Stimulated activated CD4-positive, alpha-beta T cell treated with anti-CD3 and anti-CD28 coated beads, Interleukin-12 subunit alpha, Interleukin-12 subunit beta, amount 100 ng/mL, for 24 hours (primary cell): ENCODE results near the gene OR10V1.

Experiments used
- DNase-seq, 2 experiments: peaks; one replicate each; pipeline ENCODE4 v3.0.0-alpha.2; 2020; ENCODE audit warnings: low read depth in 2 of 2

OR10V1 gene, protein sequence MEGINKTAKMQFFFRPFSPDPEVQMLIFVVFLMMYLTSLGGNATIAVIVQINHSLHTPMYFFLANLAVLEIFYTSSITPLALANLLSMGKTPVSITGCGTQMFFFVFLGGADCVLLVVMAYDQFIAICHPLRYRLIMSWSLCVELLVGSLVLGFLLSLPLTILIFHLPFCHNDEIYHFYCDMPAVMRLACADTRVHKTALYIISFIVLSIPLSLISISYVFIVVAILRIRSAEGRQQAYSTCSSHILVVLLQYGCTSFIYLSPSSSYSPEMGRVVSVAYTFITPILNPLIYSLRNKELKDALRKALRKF

DNA sequence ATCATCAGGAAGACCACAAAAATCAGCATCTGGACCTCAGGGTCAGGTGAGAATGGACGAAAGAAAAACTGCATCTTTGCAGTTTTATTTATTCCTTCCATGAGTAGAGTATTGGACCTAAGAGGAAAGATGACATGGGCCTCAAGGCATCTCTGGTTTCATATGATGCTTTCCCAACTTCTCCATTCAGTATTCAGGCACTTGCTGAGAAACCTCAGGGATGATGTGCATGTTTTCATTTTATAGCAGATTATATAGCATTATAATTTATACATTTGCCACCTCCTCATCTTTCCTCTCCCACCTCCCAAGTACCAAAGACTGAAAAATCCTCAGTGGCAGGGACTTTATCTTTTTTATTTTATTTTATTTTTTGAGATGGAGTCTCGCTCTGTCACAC is at the start of gene OR10V1:
OR10V1 (minus strand) TSS at position 101 of the 400 bp plus-strand sequence; CDS start at position 101, 0 bp downstream.
- no peak for DNase-seq

DNA sequence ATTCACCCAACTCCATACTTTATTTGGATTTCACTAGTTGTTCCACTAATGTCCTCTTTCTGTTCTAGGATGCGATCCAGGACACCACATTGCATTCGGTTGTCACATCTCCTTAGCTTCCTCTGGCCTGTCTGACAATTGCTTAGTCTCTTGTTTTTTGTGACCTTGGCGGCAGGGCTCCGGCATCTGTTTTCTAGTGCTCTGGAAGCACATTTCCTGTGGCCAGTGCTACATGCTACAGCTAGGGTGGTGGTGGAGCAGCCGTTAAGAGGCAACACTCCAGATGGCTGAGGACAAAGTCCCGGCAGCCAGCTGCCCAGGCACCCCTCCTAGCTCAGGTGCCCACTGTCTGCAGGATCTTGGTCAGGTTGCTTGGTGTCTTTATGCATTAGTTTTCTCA is 48.3 kb upstream of the OR10V1 start:
- DNase-seq: no peak

DNA sequence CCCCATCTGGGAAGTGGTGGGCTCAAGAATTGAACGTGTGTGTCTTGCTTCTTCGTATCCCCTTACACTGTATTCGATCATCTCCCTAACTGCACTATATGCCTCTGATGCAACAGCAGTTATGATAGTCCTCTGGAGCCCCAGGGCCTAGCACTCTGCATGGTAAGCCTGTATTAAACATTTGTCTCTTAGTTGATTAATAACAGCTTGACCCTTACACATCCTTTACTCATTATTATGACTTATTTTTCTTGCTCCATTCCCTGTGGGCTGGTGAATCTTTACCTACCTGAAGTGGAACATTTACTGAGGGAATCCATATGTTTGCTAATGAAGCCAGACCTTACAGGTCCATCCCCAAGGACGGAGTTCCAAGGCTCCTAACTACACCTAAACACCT is 47.1 kb upstream of the OR10V1 start:
- DNase-seq: no peak

DNA sequence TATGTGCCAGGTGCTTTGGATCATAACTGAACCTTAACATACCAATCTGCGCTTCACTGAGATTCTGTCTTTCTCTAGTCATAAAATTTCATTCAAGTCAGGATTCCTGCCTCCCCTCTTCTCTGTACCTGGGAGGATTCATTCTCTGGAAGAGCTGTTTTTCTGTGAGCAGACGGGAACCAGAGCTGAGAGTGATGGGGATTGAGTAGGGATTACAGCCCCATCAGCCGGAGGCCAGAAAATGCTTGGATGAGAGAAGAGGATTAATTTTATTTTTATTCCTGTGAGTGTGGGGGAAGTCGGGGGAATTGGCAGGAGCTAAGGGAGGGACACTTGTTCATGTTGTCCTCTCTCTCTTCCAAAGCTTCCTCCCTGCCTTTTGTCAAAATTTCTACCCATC is 46.3 kb upstream of the OR10V1 start:
- no peak for DNase-seq

DNA sequence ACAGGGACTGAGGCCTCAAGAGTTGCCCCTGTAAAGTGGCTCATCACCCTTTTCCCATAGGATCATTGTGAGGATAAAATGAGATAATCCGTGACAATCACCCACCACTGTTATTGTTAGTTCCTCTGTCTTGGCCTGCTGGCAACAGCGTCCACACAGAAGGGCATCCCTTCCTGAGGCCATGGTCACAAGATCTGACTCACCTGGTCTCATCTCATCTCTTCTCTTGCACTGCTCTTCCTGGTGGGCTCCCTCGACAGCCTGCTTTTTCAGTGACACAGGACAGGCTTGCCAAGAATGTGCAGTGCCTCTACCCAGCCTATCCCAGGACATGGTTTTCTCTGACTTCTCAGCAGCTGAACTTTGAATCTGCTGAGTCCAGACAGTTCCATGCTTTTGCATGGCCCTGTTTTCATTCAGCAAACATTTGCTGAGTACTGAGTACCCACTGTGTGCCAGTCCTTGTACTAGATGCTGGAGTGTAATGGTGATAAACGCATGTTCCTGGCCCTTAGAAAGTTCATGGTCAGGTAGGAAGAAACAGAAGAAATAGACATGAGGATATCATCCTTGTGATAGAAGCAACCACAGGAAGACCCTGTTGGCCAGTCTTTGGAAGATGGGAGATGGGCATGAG is 44.9 kb upstream of the OR10V1 start:
- DNase-seq: no peak

DNA sequence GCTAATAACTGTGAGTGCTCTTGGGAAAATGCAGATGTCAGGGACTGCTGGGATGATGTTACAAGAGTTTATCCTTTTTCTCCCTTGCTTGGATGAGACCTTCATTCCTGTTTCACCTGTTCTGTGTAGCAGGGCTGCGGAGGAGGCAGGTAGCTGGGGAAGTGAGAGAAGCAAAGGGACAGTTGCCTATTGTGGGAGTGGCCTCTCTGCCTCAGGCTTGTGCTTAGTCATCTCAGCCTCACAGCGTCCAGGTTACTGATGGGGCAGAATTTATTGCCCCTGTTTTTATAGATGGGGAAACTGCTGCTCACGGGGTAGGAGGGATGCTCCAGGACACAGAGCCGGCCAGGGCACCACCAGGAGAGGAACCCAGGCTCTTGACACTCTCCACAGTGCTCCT is 43.2 kb upstream of the OR10V1 start:
- DNase-seq: no peak

DNA sequence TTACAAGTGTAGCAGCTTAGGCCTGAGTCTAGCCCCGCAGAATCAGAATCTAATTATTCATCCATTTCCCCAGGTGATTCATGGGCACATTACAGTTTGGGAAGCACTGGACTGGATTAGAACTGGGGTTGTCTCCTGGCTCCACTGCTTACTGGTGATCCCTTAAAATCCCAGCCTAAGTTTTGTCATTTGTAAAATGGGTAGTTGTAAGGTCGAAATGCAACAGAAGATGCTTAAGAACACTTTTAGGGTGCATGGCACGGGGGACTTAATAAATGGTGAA is 42.9 kb upstream of the OR10V1 start:
- DNase-seq: no peak

DNA sequence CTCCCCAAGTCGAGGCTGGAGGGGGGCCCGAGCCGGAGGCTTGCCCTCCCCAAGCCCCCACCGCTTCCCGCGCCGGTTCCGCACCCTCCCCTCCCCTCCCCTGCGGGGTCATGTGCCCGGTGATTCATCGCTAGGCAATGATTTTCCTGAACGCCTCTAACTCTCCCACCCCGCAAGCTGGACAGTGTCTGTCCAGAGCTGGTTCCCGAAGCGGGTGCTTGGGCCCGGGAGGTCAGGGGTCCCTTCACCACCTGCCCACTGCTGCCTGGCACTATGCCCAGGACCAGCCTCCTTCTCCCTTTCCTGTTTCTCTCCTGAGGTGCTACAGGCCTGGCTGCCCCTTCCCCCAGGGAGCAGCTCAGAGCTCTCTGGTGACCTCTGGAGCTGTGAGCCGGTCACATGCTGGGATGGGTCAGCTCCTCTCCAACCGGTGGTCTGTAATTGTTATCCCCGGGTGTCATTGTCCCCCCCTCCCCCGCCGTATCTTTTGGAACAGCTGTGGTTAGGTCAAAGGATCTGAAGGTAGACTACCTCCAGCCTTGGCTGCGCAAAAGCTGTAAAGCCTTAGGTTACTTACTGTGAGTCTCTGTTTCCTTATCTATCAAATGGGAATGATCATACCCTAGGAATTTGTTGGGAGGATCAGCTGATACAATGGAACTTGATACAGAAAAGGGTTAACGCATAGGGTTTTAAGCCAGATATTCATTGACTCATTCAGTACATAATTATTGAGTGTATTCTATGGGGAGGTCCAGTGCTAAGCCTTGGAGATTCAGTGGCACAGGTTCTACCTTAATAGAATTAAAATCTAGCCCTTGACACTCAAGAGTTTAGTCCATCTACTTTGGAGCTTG is 42.3 kb upstream of the OR10V1 start:
- peak; percentile 2 to 5 for DNase-seq

DNA sequence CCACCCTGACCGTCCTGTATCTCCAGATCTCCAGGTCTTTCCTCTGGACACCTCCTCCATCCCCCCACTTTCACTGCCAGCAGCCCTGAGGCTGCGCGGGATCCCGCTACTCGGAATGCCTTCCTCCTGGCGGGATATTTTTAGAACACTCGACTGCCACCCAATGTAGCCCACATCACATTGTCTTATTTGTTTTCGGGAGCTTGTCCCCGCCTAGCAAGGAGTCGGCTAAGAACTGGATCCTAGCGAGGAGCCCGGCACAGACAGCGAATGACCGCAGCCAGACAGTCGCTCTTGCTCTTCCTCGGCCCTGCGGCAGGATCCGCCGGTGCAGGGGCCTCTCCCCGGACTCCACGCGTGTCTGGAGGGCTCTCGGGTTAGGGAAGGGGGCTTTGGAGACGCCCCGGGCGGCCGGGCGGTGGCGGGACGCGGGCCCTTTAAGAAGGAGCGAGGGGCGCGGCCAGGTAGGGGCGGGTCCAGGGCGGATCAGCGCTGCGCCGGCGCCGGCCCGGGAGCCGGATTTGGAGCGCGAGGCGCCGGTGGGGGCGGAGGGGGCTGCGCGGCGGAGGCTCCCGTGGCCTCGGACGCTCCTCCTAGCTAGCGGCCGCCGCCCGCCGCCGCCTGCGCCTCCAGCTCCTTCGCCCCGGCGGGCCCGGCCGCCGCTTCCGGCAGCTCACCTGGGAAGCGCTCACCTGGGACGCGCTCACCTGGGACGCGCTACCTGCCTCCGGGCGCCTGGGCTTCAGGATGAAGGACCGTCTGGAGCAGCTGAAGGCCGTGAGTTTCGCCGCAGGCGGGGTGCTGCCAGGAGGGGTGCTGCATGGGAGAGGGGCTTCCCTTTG is 41.4 kb upstream of the OR10V1 start, which contains the start of gene STX3:
STX3 (plus strand) TSS at position 518 of the 842 bp plus-strand sequence; CDS start at position 748, 230 bp downstream.
- peak; percentile 34 to 52 for DNase-seq

DNA sequence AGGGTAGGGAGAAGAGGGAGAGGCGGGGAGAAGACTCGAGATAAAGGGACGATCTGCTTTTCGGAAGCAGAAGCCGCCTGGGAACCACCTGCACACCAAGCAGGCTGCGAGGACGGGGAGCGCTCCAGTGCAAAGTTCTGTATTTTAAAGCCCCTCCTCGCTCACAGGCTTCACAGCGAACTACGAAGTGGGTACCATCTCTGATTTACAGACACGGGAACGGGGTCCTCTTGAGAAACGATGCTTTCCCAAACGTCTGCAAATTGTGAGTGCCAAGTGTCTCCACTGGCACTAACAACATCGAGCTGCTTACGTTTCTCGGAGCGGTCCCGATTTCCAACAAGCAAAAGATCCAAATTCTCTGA is 40.8 kb upstream of the OR10V1 start:
- DNase-seq: peak in 1 of 2 experiments; percentile 14

DNA sequence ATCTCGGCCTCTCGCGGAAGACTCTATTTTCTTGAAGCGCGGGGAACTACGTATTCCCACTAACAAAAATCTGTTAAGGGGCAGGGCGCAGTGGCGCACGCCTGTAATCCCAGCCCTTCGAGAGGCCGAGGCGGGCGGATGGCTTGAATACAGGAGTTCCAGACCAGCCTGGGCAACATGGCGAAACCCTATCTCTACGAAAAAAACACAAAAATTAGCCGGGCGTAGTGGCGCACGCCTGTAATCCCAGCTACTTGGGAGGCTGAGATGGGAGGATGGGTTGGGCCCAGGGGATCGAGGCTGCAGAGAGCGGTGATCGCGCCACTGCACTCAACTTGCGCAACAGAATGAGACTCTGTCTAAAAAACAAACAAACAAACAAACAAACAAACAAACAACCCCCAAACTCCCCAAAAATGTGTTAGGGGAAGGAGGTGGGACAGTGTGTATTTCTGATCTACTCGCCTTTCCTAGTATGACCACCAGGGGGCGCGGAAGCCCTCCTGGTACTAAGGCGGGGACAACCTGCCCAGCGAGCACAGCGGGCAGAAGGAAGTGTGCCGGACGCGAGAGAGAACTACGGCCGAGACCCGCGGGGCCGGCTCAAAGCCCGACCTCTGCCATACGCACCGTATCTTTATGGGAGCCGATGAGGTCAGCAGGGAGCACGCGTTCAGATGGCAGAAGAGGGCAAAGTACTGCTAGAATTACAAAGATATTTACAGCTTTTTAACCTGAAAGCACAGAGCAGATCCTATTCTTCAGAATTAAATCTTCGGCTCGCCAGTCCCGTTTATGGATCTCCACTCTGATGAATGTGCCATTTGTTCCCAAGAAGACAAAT is 40.2 kb upstream of the OR10V1 start:
- peak; percentile 58 to 83 for DNase-seq

DNA sequence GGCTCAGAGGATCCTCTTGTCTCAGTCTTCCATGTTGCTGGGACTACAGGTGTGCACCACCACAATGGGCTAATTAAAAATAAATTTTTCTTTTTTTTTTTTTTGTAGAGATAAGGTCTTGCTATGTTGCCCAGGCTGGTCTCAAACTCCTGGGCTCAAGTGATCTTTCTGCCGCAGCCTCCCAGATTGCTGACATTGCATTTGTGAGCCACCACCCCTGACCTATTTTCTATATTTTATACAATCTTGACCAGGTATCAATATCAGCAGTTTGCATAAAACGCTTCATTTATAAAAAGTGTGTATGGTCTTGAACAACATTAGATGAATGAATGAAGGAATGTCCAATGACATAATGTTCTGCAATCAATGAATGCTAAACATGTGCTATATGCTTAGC is 32.5 kb upstream of the OR10V1 start:
- DNase-seq: no peak

DNA sequence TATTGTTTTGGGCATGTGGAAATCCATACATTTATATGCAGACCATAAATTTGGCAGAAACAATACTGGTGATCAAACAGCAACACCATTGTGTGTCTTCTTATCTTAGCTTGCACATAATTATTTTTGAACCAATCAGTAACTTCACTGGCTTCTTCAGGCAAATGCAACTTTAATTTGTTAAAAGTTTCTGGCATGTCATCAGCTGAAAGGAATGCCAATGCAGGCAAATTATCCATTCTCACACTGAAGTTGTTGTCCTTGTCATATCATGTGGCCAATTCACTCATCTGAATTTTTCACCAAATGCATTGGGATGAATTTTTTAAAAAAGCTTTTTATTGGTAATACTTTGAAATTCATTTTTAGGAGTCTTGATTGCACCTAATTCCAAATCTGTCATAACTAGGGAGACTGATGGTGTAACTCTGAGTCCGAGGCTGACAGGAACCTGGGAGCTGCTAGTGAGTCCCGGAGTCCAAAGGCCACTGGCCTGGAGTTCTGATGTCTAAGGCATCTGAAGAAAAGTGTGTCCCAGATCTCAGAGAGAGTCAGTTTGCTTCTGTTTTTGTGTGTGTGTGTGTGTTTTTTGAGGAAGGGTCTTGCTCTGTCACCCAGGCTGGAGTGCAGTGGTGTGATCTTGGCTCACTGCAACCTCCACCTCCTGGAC is 17.4 kb upstream of the OR10V1 start:
- no peak for DNase-seq

DNA sequence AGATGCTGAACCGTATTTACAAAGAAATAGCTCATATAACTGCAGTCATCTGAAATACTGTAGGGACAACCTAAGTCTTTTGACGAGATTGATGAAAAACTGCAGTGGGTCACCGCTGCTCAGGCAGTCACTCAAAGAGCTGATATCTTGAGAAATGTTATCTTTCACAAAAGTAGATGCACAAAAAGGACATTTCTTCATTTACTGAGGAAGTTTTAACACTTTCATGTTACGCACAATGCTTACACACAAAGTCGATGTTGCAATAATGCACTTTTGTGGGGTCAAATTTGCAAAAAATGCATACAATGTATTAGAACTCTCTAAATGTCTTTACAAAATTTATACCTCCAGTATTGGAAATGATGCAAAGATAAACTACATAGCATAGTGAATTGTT is 16.2 kb upstream of the OR10V1 start:
- DNase-seq: no peak

DNA sequence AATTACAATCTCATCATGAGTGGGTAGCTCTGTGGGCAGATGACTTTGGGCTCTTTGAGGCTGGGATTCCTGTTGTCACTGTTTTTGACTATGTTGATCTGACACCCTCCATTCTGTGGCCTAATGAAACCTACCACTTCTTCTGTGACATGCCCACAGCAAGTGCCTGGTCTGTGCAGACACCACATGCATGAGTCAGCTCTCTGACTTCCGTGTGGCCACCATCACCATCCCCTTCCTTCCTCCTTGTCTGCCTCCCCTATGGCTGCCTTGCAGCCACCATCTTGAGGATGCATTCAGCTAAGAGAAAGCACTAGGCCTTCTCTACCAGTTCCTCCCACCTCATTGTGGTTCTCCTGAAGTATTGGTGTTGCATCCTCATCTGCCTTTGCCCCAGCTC is 15.3 kb upstream of the OR10V1 start:
- DNase-seq: no peak

DNA sequence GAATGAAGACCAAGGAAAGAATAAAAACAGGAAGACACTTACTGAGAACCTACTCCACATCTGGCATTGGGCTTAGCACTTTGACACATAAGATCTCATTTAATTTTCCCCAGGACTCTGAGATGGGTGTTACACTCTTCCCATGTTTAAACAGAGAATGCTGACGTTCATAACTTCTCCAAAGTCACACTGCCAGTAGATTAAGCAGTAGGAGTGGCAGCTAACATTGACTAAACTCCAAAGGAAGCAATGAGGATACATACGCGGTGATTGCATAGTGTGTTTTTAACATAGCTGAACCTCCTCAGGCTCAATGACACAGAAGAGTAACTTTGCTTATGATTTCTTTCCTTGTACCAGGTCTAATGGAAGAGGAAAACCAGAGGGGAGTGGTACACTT is 14.5 kb upstream of the OR10V1 start:
- DNase-seq: no peak

DNA sequence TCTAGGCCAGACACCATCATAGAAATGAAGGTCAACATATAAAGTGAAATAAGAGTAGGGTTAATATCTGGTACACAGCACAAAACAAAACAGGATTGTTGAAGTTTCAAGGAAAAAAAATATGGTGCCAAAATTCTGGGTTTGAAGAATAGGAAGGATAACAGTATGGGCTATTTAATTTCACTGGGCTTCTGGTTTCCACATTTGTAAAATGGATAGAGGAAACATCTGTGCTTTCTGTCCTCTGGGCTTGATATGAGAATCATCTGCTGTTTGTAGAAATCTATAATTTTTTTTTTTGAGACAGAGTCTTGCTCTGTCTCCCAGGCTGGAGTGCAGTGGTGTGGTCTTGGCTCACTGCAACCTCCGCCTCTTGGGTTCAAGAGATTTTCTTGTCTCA is 13.8 kb upstream of the OR10V1 start:
- no peak for DNase-seq

DNA sequence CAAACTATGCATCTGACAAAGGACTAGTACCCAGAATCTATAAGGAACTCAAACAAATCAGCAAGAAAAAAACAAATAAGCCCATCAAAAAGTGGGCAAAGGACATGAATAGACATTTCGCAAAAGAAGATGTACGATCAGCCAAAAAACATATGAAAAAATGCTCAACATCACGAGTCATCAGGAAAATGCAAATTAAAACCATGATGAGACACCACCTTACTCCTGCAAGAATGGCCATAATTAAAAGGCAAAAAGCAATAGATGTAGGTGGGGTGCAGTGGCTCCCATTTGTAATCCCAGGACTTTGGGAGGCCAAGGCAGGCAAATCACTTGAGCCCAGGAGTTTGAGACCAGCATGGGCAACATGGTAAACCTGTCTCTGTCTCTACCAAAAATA is 10.4 kb upstream of the OR10V1 start:
- no peak for DNase-seq

DNA sequence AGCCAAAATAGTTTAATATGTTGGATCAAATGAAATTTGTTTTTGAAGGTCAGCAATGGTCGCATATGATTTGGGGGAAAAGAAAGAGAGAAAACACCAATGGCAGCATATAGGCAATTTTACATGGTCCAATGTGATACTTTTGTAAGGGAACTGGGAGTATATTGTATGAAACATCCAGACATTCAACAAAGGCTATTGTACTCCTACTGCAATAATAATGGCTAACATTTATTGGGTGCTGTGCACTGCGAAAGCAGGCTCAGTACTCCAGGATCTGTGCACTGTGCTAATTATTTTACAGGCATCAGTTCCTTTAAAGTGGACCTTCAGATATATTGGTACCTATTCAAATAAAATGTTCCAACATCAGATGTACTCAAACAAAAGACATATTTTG is 5.9 kb upstream of the OR10V1 start:
- DNase-seq: no peak

DNA sequence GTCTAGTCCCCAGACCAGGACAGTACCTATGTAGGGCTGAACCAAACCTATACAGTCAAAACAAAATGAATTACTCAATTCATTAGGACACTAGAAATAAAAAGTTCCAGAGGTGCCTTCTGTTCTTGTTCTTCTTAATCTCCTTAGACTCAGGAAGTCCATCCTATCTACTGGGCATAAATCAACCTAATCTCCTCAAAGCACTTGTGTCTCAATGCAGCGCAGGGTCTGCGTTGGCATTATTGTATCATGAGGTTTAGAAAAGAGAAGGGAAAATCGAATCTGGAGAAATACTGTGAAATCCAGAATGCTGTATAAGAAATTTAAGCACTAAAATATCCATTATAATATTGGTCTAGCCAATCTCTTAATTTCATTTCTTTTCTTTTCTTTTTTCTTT is 2.4 kb upstream of the OR10V1 start:
- DNase-seq: no peak
